PFSK-1 (cell line): Measurements from ENCODE around the gene SLC6A2.

Source experiments
- FOXP2 ChIP-seq: optimal IDR thresholded peaks from 2 replicates; pipeline ENCODE3; 2011; ENCODE audit warnings: borderline replicate concordance, control low read depth, inconsistent platforms; ENCODE audit not compliant: insufficient read depth; ENCODE audit errors: extremely low read length, extremely low read depth
- POLR2AphosphoS5 ChIP-seq: IDR thresholded peaks from 2 replicates; pipeline ENCODE4 v1.6.1; 2012; ENCODE audit warnings: low read depth, mild to moderate bottlenecking, control low read depth, low read length, moderate library complexity
- SIN3A ChIP-seq: IDR thresholded peaks from 2 replicates; pipeline ENCODE4 v1.6.1; 2012; ENCODE audit warnings: mild to moderate bottlenecking, low read length, moderate library complexity, borderline replicate concordance; ENCODE audit not compliant: insufficient read depth
- TAF1 ChIP-seq: IDR thresholded peaks from 2 replicates; pipeline ENCODE4 v1.6.1; 2012; ENCODE audit warnings: low read length, control low read depth, borderline replicate concordance; ENCODE audit not compliant: insufficient read depth
- TF ChIP-seq, protein P1 (sequence below), 2 experiments: IDR thresholded peaks; 2 replicates each; pipeline versions ENCODE4 v1.6.1 to v1.8.0; 2011 to 2012; ENCODE audit warnings: low read depth in 2 of 2, low read length in 2 of 2, control low read depth in 1 of 2, inconsistent platforms in 1 of 2, mild to moderate bottlenecking in 1 of 2, moderate library complexity in 1 of 2; ENCODE audit not compliant: insufficient read depth in 1 of 2

The SLC6A2 gene

DNA sequence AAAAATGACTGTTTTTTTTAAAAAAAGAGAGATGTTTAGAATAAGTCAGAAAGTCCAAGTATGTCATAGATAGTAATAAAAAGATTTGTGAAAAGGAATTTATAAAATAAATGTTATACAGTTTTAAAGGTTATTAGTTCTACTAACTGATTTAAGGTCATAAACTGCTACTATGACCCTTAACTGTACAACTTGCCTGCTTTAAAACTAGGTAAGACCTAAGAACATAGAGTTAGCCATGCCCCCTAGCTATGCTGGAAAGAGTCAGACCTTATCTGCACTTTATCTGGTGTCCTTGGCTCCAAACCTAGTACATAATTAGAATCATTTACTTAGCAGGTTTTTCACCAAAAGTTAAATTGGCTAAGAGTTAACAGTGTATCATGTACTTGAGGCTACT, 23.5 kb upstream of the SLC6A2 start:
- no peak for TF ChIP-seq TAF1
- TF ChIP-seq POLR2AphosphoS5: no peak

DNA sequence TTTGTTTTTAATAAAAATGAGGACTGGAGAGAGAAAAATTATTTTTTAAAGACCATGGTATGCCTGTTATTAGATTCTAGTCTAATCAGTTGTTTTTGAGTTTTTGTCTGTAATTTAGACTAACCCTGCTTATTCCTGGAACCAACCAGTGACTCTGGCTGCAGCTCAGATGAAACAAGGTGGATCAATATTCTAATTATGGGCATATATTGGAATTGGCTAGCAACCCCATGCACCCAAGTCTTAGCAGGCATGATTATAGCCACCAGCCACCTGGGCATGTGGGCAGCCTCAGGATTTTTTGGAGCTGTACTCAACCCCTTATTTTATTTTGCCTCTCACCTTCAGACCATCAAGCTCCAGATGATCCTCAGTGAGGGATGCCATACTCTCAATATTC, 21.6 kb upstream of the SLC6A2 start:
- TF ChIP-seq FOXP2: no peak
- no peak for TF ChIP-seq SIN3A
- TF ChIP-seq TAF1: no peak
- TF ChIP-seq POLR2AphosphoS5: no peak
- TF ChIP-seq, protein P1, sequence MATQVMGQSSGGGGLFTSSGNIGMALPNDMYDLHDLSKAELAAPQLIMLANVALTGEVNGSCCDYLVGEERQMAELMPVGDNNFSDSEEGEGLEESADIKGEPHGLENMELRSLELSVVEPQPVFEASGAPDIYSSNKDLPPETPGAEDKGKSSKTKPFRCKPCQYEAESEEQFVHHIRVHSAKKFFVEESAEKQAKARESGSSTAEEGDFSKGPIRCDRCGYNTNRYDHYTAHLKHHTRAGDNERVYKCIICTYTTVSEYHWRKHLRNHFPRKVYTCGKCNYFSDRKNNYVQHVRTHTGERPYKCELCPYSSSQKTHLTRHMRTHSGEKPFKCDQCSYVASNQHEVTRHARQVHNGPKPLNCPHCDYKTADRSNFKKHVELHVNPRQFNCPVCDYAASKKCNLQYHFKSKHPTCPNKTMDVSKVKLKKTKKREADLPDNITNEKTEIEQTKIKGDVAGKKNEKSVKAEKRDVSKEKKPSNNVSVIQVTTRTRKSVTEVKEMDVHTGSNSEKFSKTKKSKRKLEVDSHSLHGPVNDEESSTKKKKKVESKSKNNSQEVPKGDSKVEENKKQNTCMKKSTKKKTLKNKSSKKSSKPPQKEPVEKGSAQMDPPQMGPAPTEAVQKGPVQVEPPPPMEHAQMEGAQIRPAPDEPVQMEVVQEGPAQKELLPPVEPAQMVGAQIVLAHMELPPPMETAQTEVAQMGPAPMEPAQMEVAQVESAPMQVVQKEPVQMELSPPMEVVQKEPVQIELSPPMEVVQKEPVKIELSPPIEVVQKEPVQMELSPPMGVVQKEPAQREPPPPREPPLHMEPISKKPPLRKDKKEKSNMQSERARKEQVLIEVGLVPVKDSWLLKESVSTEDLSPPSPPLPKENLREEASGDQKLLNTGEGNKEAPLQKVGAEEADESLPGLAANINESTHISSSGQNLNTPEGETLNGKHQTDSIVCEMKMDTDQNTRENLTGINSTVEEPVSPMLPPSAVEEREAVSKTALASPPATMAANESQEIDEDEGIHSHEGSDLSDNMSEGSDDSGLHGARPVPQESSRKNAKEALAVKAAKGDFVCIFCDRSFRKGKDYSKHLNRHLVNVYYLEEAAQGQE (IDR thresholded peaks at IDR 0.05; ENCODE audit: insufficient read depth in 1 of 2, low read depth in 2 of 2, low read length in 2 of 2): no peak

DNA sequence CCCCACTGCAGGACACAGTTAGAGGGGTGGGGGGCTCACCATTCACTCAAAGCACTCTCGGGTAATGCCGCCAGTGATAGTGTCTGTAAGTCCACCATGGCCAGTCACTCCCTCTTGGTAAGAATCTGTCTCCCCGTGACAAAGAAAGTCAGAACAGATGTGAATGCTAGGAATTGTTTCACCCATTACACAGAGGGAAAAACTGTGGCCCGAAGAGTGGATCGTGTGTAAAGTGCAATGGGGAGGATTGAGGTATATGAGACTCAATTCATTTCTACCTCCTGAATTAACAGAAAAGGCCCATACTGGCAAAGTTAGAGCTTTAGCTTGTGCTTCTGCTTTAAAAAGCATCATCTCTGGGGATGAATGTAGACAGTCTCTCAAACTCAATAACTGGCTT, 17.5 kb upstream of the SLC6A2 start:
- TF ChIP-seq TAF1 (no peak), POLR2AphosphoS5 (no peak), SIN3A (no peak), FOXP2 (no peak)
- TF ChIP-seq, protein P1 (IDR thresholded peaks at IDR 0.05; ENCODE audit: insufficient read depth in 1 of 2, low read depth in 2 of 2, low read length in 2 of 2): no peak

DNA sequence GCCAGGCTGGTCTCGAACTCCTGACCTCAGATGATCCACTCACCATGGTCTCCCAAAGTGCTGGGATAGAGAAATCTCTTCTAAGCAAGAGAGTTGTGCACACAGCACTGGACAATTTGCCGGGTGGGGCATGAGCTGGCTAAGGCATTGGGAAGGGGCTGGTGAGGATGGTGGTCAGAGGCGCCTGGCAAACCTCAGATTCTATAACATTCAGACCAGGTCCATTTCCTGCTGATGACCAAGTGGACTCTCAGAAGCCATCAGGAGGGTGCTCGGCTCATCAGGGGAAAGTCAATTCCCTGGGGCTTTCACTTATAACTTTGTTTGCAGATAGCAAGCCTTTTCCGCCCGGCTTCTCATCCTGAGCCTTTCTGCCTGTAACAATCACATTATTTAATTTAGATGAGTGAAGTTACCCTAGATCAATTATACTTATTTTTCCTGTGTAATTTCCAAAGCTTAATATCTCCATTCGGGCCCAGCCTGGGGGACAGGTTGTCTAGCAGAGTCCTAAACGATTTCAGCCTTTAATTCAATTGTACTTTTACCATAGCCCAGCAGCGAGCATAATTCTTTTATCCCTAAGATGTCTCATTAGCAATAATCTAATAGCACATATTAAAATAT, 15.0 kb upstream of the SLC6A2 start:
- no peak for TF ChIP-seq FOXP2
- no peak for TF ChIP-seq POLR2AphosphoS5
- TF ChIP-seq SIN3A: no peak
- no peak for TF ChIP-seq TAF1
- TF ChIP-seq, protein P1 (IDR thresholded peaks at IDR 0.05; ENCODE audit: insufficient read depth in 1 of 2, low read depth in 2 of 2, low read length in 2 of 2): no peak

DNA sequence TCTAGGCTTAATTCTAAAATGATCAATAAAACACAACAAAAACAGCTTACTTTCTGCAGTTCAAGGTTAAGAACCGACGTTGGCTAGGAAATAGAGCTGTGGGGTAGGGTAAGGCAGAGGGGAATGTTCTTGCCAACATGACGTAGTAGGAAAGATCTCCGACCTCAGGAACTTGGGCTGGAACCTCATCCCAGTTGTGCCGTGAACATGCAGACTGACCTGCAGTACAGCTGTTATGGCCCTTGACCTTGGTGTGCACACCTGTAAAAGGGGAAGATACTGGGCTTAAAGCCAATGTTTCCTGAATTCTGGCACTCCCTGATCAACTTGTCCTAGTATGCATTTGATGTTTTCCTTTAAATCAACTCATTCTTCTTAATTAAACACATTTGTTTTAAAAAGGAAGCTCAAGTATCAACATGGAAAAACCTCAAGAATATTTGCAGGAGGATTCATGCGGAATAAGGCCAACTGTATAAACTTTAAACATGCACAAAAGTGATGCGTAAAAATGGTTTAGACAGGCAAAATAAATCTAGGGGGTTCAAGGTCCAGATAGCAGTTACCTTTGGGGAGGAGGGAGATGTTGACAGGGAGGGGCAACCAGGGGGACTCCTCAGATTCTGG, 14.2 kb upstream of the SLC6A2 start:
- TF ChIP-seq, protein P1 (IDR thresholded peaks at IDR 0.05; ENCODE audit: insufficient read depth in 1 of 2, low read depth in 2 of 2, low read length in 2 of 2): no peak
- no peak for TF ChIP-seq TAF1
